ENCODE data around the gene TMEM259. TPM values are rescaled to one million over a fixed set of nuclear protein-coding genes. Genes with fewer than 3 reads are reported as not detected.

Gene TMEM259
- total RNA-seq, 4 donors from 2014 or later = 47.4 to 164 (median 56.9) TPM

GRCh38 chr19:1004204-1004802, 16.6 kb downstream of the TMEM259 start:
- DNase-seq = no peak
- H3K4me1 ChIP-seq = peaks cover 0 to 7% of the 10 kb centered on the region in 2 donors
- TF ChIP-seq POLR2A (IDR thresholded peaks at IDR 0.05) (no peak), CTCF (IDR thresholded peaks at IDR 0.05) (no peak)
- H3K4me3 ChIP-seq = no peak overlapping the region
- no peaks in the 10 kb centered on the region for H3K36me3 ChIP-seq
- no peaks in the 10 kb centered on the region for H3K9me3 ChIP-seq
- intact Hi-C loops (cut with DNase I; ENCODE audit: low total_unique reads) = no loop called here
- H3K27ac ChIP-seq = no peak overlapping the region
- peaks cover 22 to 27% of the 10 kb centered on the region in 2 donors for H3K27me3 ChIP-seq

GRCh38 chr19:1003283-1003682, 17.6 kb downstream of the TMEM259 start:
- intact Hi-C loops (cut with DNase I; ENCODE audit: low total_unique reads) = no loop called here
- Histone ChIP-seq H3K4me3 (no peak overlapping the region), H3K9me3 (no peaks in the 10 kb centered on the region), H3K27me3 (peaks cover 33 to 36% of the 10 kb centered on the region in 2 donors), H3K27ac (no peak overlapping the region), H3K4me1 (peaks cover 0 to 7% of the 10 kb centered on the region in 2 donors), H3K36me3 (no peaks in the 10 kb centered on the region)
- no peak for TF ChIP-seq CTCF (IDR thresholded peaks at IDR 0.05)
- TF ChIP-seq POLR2A (IDR thresholded peaks at IDR 0.05) = no peak
- DNase-seq = no peak

- Histone ChIP-seq H3K4me1 (peaks cover 0 to 7% of the 10 kb centered on the region in 2 donors), H3K9me3 (no peaks in the 10 kb centered on the region), H3K27ac (no peak overlapping the region), H3K27me3 (peaks cover 36 to 38% of the 10 kb centered on the region in 2 donors), H3K36me3 (no peaks in the 10 kb centered on the region), H3K4me3 (no peak overlapping the region)
- no peak for TF ChIP-seq POLR2A (IDR thresholded peaks at IDR 0.05)
- no peak for TF ChIP-seq CTCF (IDR thresholded peaks at IDR 0.05)
- intact Hi-C loops (cut with DNase I; ENCODE audit: low total_unique reads) = no loop called here
- DNase-seq = no peak
Observed at GRCh38 chr19:1002600-1002999, 18.3 kb downstream of the TMEM259 start.

GRCh38 chr19:1001538-1002166, 19.3 kb downstream of the TMEM259 start:
- Histone ChIP-seq H3K9me3 (no peaks in the 10 kb centered on the region), H3K4me1 (peaks cover 0 to 7% of the 10 kb centered on the region in 2 donors), H3K27ac (no peak overlapping the region), H3K27me3 (peaks cover 37 to 38% of the 10 kb centered on the region in 2 donors), H3K4me3 (no peak overlapping the region), H3K36me3 (no peaks in the 10 kb centered on the region)
- DNase-seq = peak in 1 of 2 donors; percentile 56
- TF ChIP-seq POLR2A (IDR thresholded peaks at IDR 0.05) (no peak), CTCF (IDR thresholded peaks at IDR 0.05) (peak; percentile 71 to 87 (median 80))
- intact Hi-C loops (cut with DNase I; ENCODE audit: low total_unique reads) = no loop called here
